GM10266 (cell line): Measurements from ENCODE around the gene IQCE.

ENCODE experiments used
- DNase-seq: peaks from one replicate; pipeline ENCODE4 v3.0.0; 2012; ENCODE audit errors: extremely low spot score
- TF ChIP-seq, protein P1 (sequence below): IDR thresholded peaks from 2 replicates; pipeline ENCODE4 v1.5.1; 2012; ENCODE audit warnings: mild to moderate bottlenecking, low read depth; ENCODE audit not compliant: control insufficient read depth, insufficient read depth; ENCODE audit errors: missing control alignments

Gene IQCE

GRCh38 chr7:2641406-2642393, 82.9 kb downstream of the IQCE start:
- TF ChIP-seq, protein P1, sequence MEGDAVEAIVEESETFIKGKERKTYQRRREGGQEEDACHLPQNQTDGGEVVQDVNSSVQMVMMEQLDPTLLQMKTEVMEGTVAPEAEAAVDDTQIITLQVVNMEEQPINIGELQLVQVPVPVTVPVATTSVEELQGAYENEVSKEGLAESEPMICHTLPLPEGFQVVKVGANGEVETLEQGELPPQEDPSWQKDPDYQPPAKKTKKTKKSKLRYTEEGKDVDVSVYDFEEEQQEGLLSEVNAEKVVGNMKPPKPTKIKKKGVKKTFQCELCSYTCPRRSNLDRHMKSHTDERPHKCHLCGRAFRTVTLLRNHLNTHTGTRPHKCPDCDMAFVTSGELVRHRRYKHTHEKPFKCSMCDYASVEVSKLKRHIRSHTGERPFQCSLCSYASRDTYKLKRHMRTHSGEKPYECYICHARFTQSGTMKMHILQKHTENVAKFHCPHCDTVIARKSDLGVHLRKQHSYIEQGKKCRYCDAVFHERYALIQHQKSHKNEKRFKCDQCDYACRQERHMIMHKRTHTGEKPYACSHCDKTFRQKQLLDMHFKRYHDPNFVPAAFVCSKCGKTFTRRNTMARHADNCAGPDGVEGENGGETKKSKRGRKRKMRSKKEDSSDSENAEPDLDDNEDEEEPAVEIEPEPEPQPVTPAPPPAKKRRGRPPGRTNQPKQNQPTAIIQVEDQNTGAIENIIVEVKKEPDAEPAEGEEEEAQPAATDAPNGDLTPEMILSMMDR: no peak
- peak; percentile 84 for DNase-seq

- TF ChIP-seq, protein P1: peak; percentile 24
- DNase-seq: no peak
These were observed 84.8 kb downstream of the IQCE start for GRCh38 chr7:2643386-2644219.

- TF ChIP-seq, protein P1: no peak
- no peak for DNase-seq
These were observed 85.4 kb downstream of the IQCE start for GRCh38 chr7:2644220-2644561.

- no peak for DNase-seq
- TF ChIP-seq, protein P1: no peak
These were observed 85.9 kb downstream of the IQCE start for GRCh38 chr7:2644562-2645273.

GRCh38 chr7:2645274-2645868, 86.6 kb downstream of the IQCE start:
- peak; percentile 77 for DNase-seq
- TF ChIP-seq, protein P1: no peak

DNA sequence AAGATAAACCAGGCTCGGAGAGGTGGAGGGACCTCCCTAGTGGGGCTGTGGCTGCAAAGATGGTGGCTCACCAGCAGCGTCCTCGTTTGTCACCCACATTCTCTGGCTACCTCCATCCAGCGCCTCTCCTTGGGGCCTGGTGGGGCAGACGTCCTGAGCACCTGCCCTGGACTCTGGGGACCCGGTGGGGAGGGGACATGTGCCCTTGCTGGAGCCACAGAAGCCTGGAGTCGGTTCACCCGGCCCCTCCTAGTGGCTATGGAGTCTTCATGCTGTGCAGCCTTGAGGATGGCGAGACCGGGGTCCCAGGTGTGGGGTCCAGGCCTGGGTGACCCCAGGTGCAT, 87.5 kb downstream of the IQCE start:
- no peak for DNase-seq
- TF ChIP-seq, protein P1: no peak
